Ishikawa (cell line): ENCODE data around the gene SPAG7.

ENCODE experiments used
- EGR1 ChIP-seq: IDR thresholded peaks from 2 replicates; pipeline ENCODE4 v1.6.1; 2012
- EP300 ChIP-seq: IDR thresholded peaks from 2 replicates; pipeline ENCODE4 v1.6.1; 2012; ENCODE audit warnings: borderline replicate concordance
- FOXM1 ChIP-seq: IDR thresholded peaks from 2 replicates; pipeline ENCODE4 v1.6.1; 2012; ENCODE audit warnings: low read depth, borderline replicate concordance
- RAD21 ChIP-seq: IDR thresholded peaks from 2 replicates; pipeline ENCODE4 v1.6.1; 2012; ENCODE audit warnings: low read depth
- TAF1 ChIP-seq: IDR thresholded peaks from 2 replicates; pipeline ENCODE4 v1.6.1; 2012; ENCODE audit warnings: low read depth, mild to moderate bottlenecking
- YY1 ChIP-seq: IDR thresholded peaks from 2 replicates; pipeline ENCODE4 v1.6.1; 2012; ENCODE audit warnings: low read depth
- ZBTB7A ChIP-seq: IDR thresholded peaks from 2 replicates; pipeline ENCODE4 v1.6.1; 2012; ENCODE audit warnings: low read depth
- TF ChIP-seq, protein P1 (sequence below): IDR thresholded peaks from 2 replicates; pipeline ENCODE4 v1.6.1; 2012
- TF ChIP-seq, protein P2 (sequence below): IDR thresholded peaks from 2 replicates; pipeline ENCODE4 v1.6.1; 2012; ENCODE audit warnings: low read depth, mild to moderate bottlenecking
- TF ChIP-seq, protein P3 (sequence below): IDR thresholded peaks from 2 replicates; pipeline ENCODE4 v1.6.1; 2012

DNA sequence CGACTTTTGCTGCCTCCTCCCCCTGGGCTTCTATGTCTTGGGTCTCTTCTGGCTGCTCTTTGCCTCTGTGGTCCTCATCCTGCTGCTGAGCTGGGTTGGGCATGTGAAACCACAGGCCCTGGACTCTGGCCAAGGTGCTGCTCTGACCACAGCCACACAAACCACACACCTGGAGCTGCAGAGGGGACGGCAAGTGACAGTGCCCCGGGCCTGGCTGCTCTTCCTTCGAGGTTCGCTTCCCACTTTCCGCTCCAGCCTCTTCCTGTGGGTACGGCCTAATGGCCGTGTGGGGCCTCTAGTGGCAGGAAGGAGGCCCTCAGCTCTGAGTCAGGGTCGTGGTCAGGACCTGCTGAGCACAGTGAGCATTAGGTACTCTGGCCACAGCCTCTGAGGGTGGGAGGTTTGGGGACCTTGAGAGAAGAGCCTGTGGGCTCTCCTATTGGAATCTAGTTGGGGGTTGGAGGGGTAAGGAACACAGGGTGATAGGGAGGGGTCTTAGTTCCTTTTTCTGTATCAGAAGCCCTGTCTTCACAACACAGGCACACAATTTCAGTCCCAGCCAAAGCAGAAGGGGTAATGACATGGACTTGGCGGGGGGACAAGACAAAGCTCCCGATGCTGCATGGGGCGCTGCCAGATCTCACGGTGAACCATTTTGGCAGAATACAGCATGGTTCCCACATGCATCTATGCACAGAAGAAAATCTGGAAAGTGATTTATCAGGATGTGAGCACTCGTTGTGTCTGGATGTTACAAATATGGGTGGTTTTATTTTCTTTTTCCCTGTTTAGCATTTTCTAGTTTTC lies 33.2 kb downstream of the SPAG7 start:
- TF ChIP-seq TAF1, result no peak
- TF ChIP-seq ZBTB7A, result no peak
- TF ChIP-seq, protein P1, sequence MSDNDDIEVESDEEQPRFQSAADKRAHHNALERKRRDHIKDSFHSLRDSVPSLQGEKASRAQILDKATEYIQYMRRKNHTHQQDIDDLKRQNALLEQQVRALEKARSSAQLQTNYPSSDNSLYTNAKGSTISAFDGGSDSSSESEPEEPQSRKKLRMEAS, result no peak
- TF ChIP-seq RAD21, result no peak
- no peak for TF ChIP-seq YY1
- TF ChIP-seq, protein P2, sequence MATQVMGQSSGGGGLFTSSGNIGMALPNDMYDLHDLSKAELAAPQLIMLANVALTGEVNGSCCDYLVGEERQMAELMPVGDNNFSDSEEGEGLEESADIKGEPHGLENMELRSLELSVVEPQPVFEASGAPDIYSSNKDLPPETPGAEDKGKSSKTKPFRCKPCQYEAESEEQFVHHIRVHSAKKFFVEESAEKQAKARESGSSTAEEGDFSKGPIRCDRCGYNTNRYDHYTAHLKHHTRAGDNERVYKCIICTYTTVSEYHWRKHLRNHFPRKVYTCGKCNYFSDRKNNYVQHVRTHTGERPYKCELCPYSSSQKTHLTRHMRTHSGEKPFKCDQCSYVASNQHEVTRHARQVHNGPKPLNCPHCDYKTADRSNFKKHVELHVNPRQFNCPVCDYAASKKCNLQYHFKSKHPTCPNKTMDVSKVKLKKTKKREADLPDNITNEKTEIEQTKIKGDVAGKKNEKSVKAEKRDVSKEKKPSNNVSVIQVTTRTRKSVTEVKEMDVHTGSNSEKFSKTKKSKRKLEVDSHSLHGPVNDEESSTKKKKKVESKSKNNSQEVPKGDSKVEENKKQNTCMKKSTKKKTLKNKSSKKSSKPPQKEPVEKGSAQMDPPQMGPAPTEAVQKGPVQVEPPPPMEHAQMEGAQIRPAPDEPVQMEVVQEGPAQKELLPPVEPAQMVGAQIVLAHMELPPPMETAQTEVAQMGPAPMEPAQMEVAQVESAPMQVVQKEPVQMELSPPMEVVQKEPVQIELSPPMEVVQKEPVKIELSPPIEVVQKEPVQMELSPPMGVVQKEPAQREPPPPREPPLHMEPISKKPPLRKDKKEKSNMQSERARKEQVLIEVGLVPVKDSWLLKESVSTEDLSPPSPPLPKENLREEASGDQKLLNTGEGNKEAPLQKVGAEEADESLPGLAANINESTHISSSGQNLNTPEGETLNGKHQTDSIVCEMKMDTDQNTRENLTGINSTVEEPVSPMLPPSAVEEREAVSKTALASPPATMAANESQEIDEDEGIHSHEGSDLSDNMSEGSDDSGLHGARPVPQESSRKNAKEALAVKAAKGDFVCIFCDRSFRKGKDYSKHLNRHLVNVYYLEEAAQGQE, result no peak
- no peak for TF ChIP-seq FOXM1
- no peak for TF ChIP-seq EP300
- TF ChIP-seq, protein P3, sequence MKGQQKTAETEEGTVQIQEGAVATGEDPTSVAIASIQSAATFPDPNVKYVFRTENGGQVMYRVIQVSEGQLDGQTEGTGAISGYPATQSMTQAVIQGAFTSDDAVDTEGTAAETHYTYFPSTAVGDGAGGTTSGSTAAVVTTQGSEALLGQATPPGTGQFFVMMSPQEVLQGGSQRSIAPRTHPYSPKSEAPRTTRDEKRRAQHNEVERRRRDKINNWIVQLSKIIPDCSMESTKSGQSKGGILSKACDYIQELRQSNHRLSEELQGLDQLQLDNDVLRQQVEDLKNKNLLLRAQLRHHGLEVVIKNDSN, result no peak
- no peak for TF ChIP-seq EGR1
